HEK293 (cell line): ENCODE data around the gene CLCN7.

Source experiments
- CTCF ChIA-PET: fragments of 350-600 bp; formaldehyde crosslinking; extraction: SDS; loops from one replicate; lab custom pipeline; 2021; ENCODE audit warnings: antibody characterized with exemption; lab: Yijun Ruan, JAX
- POLR2A ChIA-PET: fragments of 300-600 bp; formaldehyde crosslinking; extraction: SDS; loops from one replicate; lab custom pipeline; 2020; ENCODE audit warnings: antibody characterized with exemption, inconsistent platforms; lab: Yijun Ruan, JAX
- H3K27ac ChIP-seq: fragments of 200-500 bp; sonication (Bioruptor generic); 2 replicates; pipeline ENCODE4 v1.5.1; 2014; ENCODE audit warnings: low read depth, low read length, control low read depth, inconsistent platforms; ENCODE audit errors: extremely low read depth
- H3K36me3 ChIP-seq, 2 experiments: fragments of 200-500 bp in 1 of 2; sonication (Bioruptor generic) in 1 of 2; 1 replicate in 1 of 2; 2 replicates in 1 of 2; pipeline ENCODE4 v1.5.1; 2014 to 2017; ENCODE audit warnings: inconsistent platforms in 2 of 2, low read length in 2 of 2; ENCODE audit not compliant: control insufficient read depth in 2 of 2, insufficient read depth in 1 of 2
- H3K4me1 ChIP-seq: fragments of 200-500 bp; sonication (Bioruptor generic); 2 replicates; pipeline ENCODE4 v1.5.1; 2014; ENCODE audit warnings: mild to moderate bottlenecking, low read length, inconsistent platforms; ENCODE audit not compliant: control insufficient read depth, insufficient read depth
- H3K4me3 ChIP-seq: 2 replicates; pipeline ENCODE4 v1.5.1; 2011; ENCODE audit warnings: low read depth, mild to moderate bottlenecking, control low read depth, low read length, moderate library complexity
- H3K9me3 ChIP-seq: fragments of 200-500 bp; sonication (Bioruptor generic); 2 replicates; pipeline ENCODE4 v1.5.1; 2014; ENCODE audit warnings: low read depth, low read length, inconsistent platforms; ENCODE audit not compliant: control insufficient read depth, insufficient read depth
- KLF9 ChIP-seq: fragments of 450-650 bp; formaldehyde crosslinking; IDR thresholded peaks from 2 replicates; pipeline ENCODE4 v1.5.1; 2016; ENCODE audit warnings: missing biosample characterization, missing genetic modification characterization, low read depth
- MEIS1 ChIP-seq: sonication (generic); formaldehyde crosslinking; IDR thresholded peaks from 2 replicates; pipeline ENCODE4 v1.8.1; 2022; ENCODE audit warnings: missing genetic modification reagents, mild to moderate bottlenecking, borderline replicate concordance
- RBAK ChIP-seq: fragments of 450-650 bp; formaldehyde crosslinking; IDR thresholded peaks from 2 replicates; pipeline ENCODE4 v1.5.1; 2016; ENCODE audit warnings: missing biosample characterization, missing genetic modification characterization
- TCF7L2 ChIP-seq: IDR thresholded peaks from 2 replicates; pipeline ENCODE4 v1.6.1; 2011; ENCODE audit warnings: low read depth, mild to moderate bottlenecking, inconsistent platforms, low read length, moderate library complexity, borderline replicate concordance
- ZFP41 ChIP-seq: fragments of 450-650 bp; formaldehyde crosslinking; IDR thresholded peaks from 2 replicates; pipeline ENCODE4 v1.5.1; 2016; ENCODE audit warnings: missing biosample characterization, missing genetic modification characterization, borderline replicate concordance
- ZNF114 ChIP-seq: fragments of 450-650 bp; formaldehyde crosslinking; IDR thresholded peaks from 2 replicates; pipeline ENCODE4 v1.5.0; 2017; ENCODE audit warnings: missing biosample characterization, missing genetic modification characterization
- ZNF19 ChIP-seq: fragments of 450-650 bp; formaldehyde crosslinking; IDR thresholded peaks from 2 replicates; pipeline ENCODE4; 2016; ENCODE audit warnings: missing biosample characterization, missing genetic modification characterization, low read depth
- ZNF214 ChIP-seq: fragments of 450-650 bp; formaldehyde crosslinking; IDR thresholded peaks from 2 replicates; pipeline ENCODE4 v1.5.1; 2017; ENCODE audit warnings: missing biosample characterization, mild to moderate bottlenecking, missing genetic modification characterization, borderline replicate concordance
- ZNF302 ChIP-seq: fragments of 450-650 bp; formaldehyde crosslinking; IDR thresholded peaks from 2 replicates; pipeline ENCODE4 v1.5.1; 2016; ENCODE audit warnings: missing biosample characterization, missing genetic modification characterization, low read depth
- ZNF529 ChIP-seq: fragments of 450-650 bp; formaldehyde crosslinking; IDR thresholded peaks from 2 replicates; pipeline ENCODE4 v1.5.1; 2017; ENCODE audit warnings: missing genetic modification characterization, missing biosample characterization; ENCODE audit not compliant: insufficient replicate concordance
- ZNF530 ChIP-seq: fragments of 450-650 bp; formaldehyde crosslinking; IDR thresholded peaks from 2 replicates; pipeline ENCODE4 v1.5.1; 2016; ENCODE audit warnings: low read depth, missing biosample characterization, missing genetic modification characterization
- ZNF624 ChIP-seq: fragments of 450-650 bp; formaldehyde crosslinking; IDR thresholded peaks from 2 replicates; pipeline ENCODE4 v1.5.1; 2017; ENCODE audit warnings: missing biosample characterization, missing genetic modification characterization
- ZNF76 ChIP-seq: fragments of 450-650 bp; formaldehyde crosslinking; IDR thresholded peaks from 2 replicates; pipeline ENCODE4; 2016; ENCODE audit warnings: low read depth, missing biosample characterization, missing genetic modification characterization, borderline replicate concordance
- ZXDB ChIP-seq: fragments of 450-650 bp; formaldehyde crosslinking; IDR thresholded peaks from 2 replicates; pipeline ENCODE4 v1.5.1; 2016; ENCODE audit warnings: missing biosample characterization, missing genetic modification characterization
- TF ChIP-seq, protein P1 (sequence below): fragments of 450-650 bp; formaldehyde crosslinking; IDR thresholded peaks from 2 replicates; pipeline ENCODE4 v1.5.1; 2016; ENCODE audit warnings: missing biosample characterization, missing genetic modification characterization
- TF ChIP-seq, protein P2 (sequence below): fragments of 450-650 bp; formaldehyde crosslinking; IDR thresholded peaks from 2 replicates; pipeline ENCODE4 v1.5.1; 2017; ENCODE audit warnings: missing biosample characterization, missing genetic modification characterization
- TF ChIP-seq, protein P3 (sequence below): fragments of 450-650 bp; formaldehyde crosslinking; IDR thresholded peaks from 2 replicates; pipeline ENCODE4 v1.5.1; 2016; ENCODE audit warnings: missing biosample characterization, missing genetic modification characterization
- TF ChIP-seq, protein P4 (sequence below): fragments of 450-650 bp; formaldehyde crosslinking; IDR thresholded peaks from 2 replicates; pipeline ENCODE4 v1.5.1; 2017; ENCODE audit warnings: missing biosample characterization, missing genetic modification characterization
- TF ChIP-seq, protein P5 (sequence below): fragments of 450-650 bp; formaldehyde crosslinking; IDR thresholded peaks from 2 replicates; pipeline ENCODE4 v1.5.1; 2016; ENCODE audit warnings: missing biosample characterization, missing genetic modification characterization
- TF ChIP-seq, protein P6 (sequence below): IDR thresholded peaks from 2 replicates; pipeline ENCODE4 v1.6.1; 2011; ENCODE audit warnings: mild to moderate bottlenecking, low read depth, low read length, borderline replicate concordance

The CLCN7 gene

DNA sequence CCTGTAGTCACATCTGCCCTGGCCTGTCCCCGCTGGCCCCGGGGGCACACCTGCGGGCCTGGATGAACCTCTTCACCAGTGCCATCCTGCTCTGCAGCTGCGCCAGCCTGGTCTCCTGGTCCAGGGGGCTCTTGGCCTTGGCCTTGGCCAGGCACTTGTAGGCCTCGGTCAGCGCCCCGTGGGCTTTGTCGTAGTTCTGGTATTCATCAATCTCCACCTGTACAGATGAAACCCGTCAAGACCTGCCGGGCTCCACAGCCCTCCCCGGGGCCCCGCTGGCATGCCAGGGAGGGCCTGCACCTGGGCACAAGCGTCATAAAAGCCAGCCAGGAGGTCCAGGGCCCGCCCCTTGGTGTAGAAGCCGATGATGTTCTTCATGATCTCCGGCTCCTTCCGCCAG lies 45.0 kb upstream of the CLCN7 start:
- TF ChIP-seq ZNF214 (tag by site-specific recombination): no peak
- TF ChIP-seq ZNF19 (tag by site-specific recombination): no peak
- no peak for TF ChIP-seq ZNF529 (tag by site-specific recombination)
- TF ChIP-seq, protein P1, sequence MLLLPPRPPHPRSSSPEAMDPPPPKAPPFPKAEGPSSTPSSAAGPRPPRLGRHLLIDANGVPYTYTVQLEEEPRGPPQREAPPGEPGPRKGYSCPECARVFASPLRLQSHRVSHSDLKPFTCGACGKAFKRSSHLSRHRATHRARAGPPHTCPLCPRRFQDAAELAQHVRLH: no peak
- no peak for TF ChIP-seq ZNF530 (tag by site-specific recombination)
- TF ChIP-seq, protein P2, sequence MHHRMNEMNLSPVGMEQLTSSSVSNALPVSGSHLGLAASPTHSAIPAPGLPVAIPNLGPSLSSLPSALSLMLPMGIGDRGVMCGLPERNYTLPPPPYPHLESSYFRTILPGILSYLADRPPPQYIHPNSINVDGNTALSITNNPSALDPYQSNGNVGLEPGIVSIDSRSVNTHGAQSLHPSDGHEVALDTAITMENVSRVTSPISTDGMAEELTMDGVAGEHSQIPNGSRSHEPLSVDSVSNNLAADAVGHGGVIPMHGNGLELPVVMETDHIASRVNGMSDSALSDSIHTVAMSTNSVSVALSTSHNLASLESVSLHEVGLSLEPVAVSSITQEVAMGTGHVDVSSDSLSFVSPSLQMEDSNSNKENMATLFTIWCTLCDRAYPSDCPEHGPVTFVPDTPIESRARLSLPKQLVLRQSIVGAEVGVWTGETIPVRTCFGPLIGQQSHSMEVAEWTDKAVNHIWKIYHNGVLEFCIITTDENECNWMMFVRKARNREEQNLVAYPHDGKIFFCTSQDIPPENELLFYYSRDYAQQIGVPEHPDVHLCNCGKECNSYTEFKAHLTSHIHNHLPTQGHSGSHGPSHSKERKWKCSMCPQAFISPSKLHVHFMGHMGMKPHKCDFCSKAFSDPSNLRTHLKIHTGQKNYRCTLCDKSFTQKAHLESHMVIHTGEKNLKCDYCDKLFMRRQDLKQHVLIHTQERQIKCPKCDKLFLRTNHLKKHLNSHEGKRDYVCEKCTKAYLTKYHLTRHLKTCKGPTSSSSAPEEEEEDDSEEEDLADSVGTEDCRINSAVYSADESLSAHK (tag by site-specific recombination): no peak
- no peak for TF ChIP-seq KLF9 (tag by site-specific recombination)
- TF ChIP-seq, protein P3, sequence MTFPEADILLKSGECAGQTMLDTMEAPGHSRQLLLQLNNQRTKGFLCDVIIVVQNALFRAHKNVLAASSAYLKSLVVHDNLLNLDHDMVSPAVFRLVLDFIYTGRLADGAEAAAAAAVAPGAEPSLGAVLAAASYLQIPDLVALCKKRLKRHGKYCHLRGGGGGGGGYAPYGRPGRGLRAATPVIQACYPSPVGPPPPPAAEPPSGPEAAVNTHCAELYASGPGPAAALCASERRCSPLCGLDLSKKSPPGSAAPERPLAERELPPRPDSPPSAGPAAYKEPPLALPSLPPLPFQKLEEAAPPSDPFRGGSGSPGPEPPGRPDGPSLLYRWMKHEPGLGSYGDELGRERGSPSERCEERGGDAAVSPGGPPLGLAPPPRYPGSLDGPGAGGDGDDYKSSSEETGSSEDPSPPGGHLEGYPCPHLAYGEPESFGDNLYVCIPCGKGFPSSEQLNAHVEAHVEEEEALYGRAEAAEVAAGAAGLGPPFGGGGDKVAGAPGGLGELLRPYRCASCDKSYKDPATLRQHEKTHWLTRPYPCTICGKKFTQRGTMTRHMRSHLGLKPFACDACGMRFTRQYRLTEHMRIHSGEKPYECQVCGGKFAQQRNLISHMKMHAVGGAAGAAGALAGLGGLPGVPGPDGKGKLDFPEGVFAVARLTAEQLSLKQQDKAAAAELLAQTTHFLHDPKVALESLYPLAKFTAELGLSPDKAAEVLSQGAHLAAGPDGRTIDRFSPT (tag by site-specific recombination): no peak
- TF ChIP-seq TCF7L2: no peak
- TF ChIP-seq, protein P4, sequence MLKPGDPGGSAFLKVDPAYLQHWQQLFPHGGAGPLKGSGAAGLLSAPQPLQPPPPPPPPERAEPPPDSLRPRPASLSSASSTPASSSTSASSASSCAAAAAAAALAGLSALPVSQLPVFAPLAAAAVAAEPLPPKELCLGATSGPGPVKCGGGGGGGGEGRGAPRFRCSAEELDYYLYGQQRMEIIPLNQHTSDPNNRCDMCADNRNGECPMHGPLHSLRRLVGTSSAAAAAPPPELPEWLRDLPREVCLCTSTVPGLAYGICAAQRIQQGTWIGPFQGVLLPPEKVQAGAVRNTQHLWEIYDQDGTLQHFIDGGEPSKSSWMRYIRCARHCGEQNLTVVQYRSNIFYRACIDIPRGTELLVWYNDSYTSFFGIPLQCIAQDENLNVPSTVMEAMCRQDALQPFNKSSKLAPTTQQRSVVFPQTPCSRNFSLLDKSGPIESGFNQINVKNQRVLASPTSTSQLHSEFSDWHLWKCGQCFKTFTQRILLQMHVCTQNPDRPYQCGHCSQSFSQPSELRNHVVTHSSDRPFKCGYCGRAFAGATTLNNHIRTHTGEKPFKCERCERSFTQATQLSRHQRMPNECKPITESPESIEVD (tag by site-specific recombination): no peak
- TF ChIP-seq, protein P5, sequence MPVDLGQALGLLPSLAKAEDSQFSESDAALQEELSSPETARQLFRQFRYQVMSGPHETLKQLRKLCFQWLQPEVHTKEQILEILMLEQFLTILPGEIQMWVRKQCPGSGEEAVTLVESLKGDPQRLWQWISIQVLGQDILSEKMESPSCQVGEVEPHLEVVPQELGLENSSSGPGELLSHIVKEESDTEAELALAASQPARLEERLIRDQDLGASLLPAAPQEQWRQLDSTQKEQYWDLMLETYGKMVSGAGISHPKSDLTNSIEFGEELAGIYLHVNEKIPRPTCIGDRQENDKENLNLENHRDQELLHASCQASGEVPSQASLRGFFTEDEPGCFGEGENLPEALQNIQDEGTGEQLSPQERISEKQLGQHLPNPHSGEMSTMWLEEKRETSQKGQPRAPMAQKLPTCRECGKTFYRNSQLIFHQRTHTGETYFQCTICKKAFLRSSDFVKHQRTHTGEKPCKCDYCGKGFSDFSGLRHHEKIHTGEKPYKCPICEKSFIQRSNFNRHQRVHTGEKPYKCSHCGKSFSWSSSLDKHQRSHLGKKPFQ (tag by site-specific recombination): no peak
- TF ChIP-seq ZNF76 (tag by site-specific recombination): no peak
- no peak for TF ChIP-seq RBAK
- TF ChIP-seq, protein P6, sequence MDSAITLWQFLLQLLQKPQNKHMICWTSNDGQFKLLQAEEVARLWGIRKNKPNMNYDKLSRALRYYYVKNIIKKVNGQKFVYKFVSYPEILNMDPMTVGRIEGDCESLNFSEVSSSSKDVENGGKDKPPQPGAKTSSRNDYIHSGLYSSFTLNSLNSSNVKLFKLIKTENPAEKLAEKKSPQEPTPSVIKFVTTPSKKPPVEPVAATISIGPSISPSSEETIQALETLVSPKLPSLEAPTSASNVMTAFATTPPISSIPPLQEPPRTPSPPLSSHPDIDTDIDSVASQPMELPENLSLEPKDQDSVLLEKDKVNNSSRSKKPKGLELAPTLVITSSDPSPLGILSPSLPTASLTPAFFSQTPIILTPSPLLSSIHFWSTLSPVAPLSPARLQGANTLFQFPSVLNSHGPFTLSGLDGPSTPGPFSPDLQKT: no peak
- TF ChIP-seq ZNF624: no peak
- TF ChIP-seq ZNF302 (tag by site-specific recombination): no peak
- no peak for TF ChIP-seq ZFP41
- TF ChIP-seq MEIS1 (CRISPR knock-in tag): no peak
- TF ChIP-seq ZNF114: no peak
- TF ChIP-seq ZXDB: no peak
- TF ChIP-seq, all 188 proteins: peak for 0
- H3K9me3 ChIP-seq: no peaks in the 10 kb centered on the region
- H3K27ac ChIP-seq: no peak overlapping the region
- H3K36me3 ChIP-seq: peaks cover 0 to 27% of the 10 kb centered on the region in 2 experiments; a peak in 2 of 3 replicates
- H3K4me3 ChIP-seq: no peak overlapping the region
- ChIA-PET POLR2A (no interaction called here), CTCF (interaction anchor here (0.5 to 0.7 kb wide), 2 partner anchors 40 to 326 kb away, joined by 3 to 5 read pairs; no protein-coding TSS in a partner anchor)
- no peaks in the 10 kb centered on the region for H3K4me1 ChIP-seq
